ENCODE measurements around the gene KLHL1.

KLHL1 gene

DNA sequence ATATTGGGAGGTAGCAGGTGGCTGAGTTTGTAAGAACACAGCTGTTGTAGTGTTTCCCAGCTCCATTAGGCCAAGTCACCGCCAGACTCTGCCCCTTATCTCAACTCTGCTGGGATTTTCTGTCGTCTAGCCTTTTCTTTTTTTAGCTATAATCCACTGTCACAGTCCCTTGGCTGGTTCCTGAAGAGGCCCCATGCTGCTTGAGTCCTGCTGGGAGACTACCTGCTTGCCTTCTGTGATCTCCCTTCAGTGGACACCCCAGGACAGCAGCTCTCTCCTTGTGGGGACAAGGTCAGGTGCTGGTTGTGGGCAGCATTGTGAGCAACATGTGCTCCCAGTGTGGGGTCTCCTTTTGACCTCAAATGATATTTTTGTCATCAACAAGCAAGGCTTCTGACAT lies 195.6 kb downstream of the KLHL1 start:
- no peak overlapping the region for H3K27ac ChIP-seq (ENCODE audit: low read depth, low read length)
- no peaks in the 10 kb centered on the region for H3K27me3 ChIP-seq (ENCODE audit: insufficient read depth, low read length)
- H3K9ac ChIP-seq (ENCODE audit: low read length): no peak overlapping the region
- H4K12ac ChIP-seq (ENCODE audit: low read depth, low read length): no peak overlapping the region
- no peak overlapping the region for H4K91ac ChIP-seq (ENCODE audit: low read depth, low read length)
- H4K8ac ChIP-seq (ENCODE audit: low read depth, low read length): no peak overlapping the region
- no CpG with 5 or more reads among the region's 2 CpGs for WGBS (ENCODE audit: extremely low coverage, insufficient coverage, insufficient read length)
- no peak overlapping the region for H2BK120ac ChIP-seq (ENCODE audit: insufficient read depth, low read length, poor library complexity)
- H2AK5ac ChIP-seq (ENCODE audit: low read length): no peak overlapping the region
- no peak overlapping the region for H3K23ac ChIP-seq (ENCODE audit: low read length)
- no peaks in the 10 kb centered on the region for H3K9me3 ChIP-seq (ENCODE audit: insufficient read depth, low read depth, low read length)
- H3K4ac ChIP-seq (ENCODE audit: low read depth, low read length): no peak overlapping the region
- H3K36me3 ChIP-seq (ENCODE audit: control insufficient read depth in 1 of 2, insufficient read depth in 2 of 2, low read length in 2 of 2): no peaks in the 10 kb centered on the region
- no peak overlapping the region for H2AFZ ChIP-seq (ENCODE audit: insufficient read depth, low read length, poor library complexity)
- no peak for DNase-seq
- no peak overlapping the region for H2BK5ac ChIP-seq (ENCODE audit: low read depth, low read length, poor library complexity)
- H3K14ac ChIP-seq (ENCODE audit: low read length): no peak overlapping the region
- no peak overlapping the region for H2BK12ac ChIP-seq (ENCODE audit: low read length)
- H3K4me3 ChIP-seq (ENCODE audit: low read depth, low read length): no peak overlapping the region
- H3K18ac ChIP-seq (ENCODE audit: low read length): no peak overlapping the region
- no peaks in the 10 kb centered on the region for H3K79me1 ChIP-seq (ENCODE audit: low read length)
- no peaks in the 10 kb centered on the region for H3K4me1 ChIP-seq (ENCODE audit: control insufficient read depth in 1 of 2, insufficient read depth in 2 of 2, low read length in 2 of 2)
- H3K79me2 ChIP-seq (ENCODE audit: control insufficient read depth, insufficient read depth, low read length, poor library complexity): no peaks in the 10 kb centered on the region
- no peak overlapping the region for H3K4me2 ChIP-seq (ENCODE audit: low read length)

DNA sequence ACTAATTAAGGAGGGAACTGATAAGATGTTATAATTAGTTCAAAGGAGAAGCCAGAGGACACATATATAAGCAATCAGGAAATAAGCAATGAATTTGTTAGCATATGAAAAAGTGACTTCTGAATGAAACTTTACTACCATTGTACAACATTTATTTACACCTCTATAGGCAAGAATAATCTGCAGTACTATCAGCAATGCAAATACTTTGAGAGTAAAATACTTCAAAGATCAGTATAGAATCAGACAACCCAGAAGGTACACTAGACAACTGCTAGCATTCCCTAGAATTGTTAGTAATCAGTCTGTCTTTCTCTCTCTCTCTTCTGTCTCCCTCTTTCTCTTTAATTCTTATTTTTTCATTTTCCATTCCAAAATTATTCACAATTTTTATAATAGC lies 197.5 kb downstream of the KLHL1 start:
- H3K9ac ChIP-seq (ENCODE audit: low read length): no peak overlapping the region
- no peak overlapping the region for H3K14ac ChIP-seq (ENCODE audit: low read length)
- no peaks in the 10 kb centered on the region for H3K27me3 ChIP-seq (ENCODE audit: insufficient read depth, low read length)
- no peaks in the 10 kb centered on the region for H3K9me3 ChIP-seq (ENCODE audit: insufficient read depth, low read depth, low read length)
- no peak overlapping the region for H4K12ac ChIP-seq (ENCODE audit: low read depth, low read length)
- H3K23ac ChIP-seq (ENCODE audit: low read length): no peak overlapping the region
- H2BK120ac ChIP-seq (ENCODE audit: insufficient read depth, low read length, poor library complexity): no peak overlapping the region
- H3K79me1 ChIP-seq (ENCODE audit: low read length): no peaks in the 10 kb centered on the region
- H3K4me2 ChIP-seq (ENCODE audit: low read length): no peak overlapping the region
- H2BK5ac ChIP-seq (ENCODE audit: low read depth, low read length, poor library complexity): no peak overlapping the region
- no peak for DNase-seq
- H3K36me3 ChIP-seq (ENCODE audit: control insufficient read depth in 1 of 2, insufficient read depth in 2 of 2, low read length in 2 of 2): no peaks in the 10 kb centered on the region
- no peak overlapping the region for H3K4me3 ChIP-seq (ENCODE audit: low read depth, low read length)
- no peak overlapping the region for H2AFZ ChIP-seq (ENCODE audit: insufficient read depth, low read length, poor library complexity)
- H3K4ac ChIP-seq (ENCODE audit: low read depth, low read length): no peak overlapping the region
- H2AK5ac ChIP-seq (ENCODE audit: low read length): no peak overlapping the region
- H3K18ac ChIP-seq (ENCODE audit: low read length): no peak overlapping the region
- H3K27ac ChIP-seq (ENCODE audit: low read depth, low read length): no peak overlapping the region
- no peak overlapping the region for H2BK12ac ChIP-seq (ENCODE audit: low read length)
- H3K79me2 ChIP-seq (ENCODE audit: control insufficient read depth, insufficient read depth, low read length, poor library complexity): no peaks in the 10 kb centered on the region
- no peak overlapping the region for H4K91ac ChIP-seq (ENCODE audit: low read depth, low read length)
- no peak overlapping the region for H4K8ac ChIP-seq (ENCODE audit: low read depth, low read length)
- no peaks in the 10 kb centered on the region for H3K4me1 ChIP-seq (ENCODE audit: control insufficient read depth in 1 of 2, insufficient read depth in 2 of 2, low read length in 2 of 2)

DNA sequence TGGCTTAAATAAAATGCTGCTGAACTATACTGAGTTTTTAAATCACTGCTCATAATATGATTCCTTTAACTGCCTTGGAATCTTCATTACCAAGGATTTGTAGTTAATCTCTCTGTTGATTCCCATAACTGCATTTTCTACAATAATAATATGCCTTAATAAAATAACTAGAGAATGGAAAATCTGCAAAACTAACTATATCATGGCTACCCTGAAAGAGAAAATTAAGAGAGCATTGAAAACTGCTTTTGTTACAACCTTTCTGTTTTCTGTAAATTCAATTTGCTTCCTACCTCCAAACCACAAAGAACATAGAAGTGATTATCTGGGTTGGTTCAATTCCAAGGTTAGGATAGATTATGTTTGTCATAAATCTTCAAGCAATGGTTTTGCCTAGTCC lies 203.5 kb downstream of the KLHL1 start:
- no peak overlapping the region for H3K9ac ChIP-seq (ENCODE audit: low read length)
- no peaks in the 10 kb centered on the region for H3K27me3 ChIP-seq (ENCODE audit: insufficient read depth, low read length)
- no peaks in the 10 kb centered on the region for H3K9me3 ChIP-seq (ENCODE audit: insufficient read depth, low read depth, low read length)
- H3K79me1 ChIP-seq (ENCODE audit: low read length): no peaks in the 10 kb centered on the region
- no peaks in the 10 kb centered on the region for H3K36me3 ChIP-seq (ENCODE audit: control insufficient read depth in 1 of 2, insufficient read depth in 2 of 2, low read length in 2 of 2)
- no peak overlapping the region for H2BK5ac ChIP-seq (ENCODE audit: low read depth, low read length, poor library complexity)
- H3K79me2 ChIP-seq (ENCODE audit: control insufficient read depth, insufficient read depth, low read length, poor library complexity): no peaks in the 10 kb centered on the region
- H3K4me1 ChIP-seq (ENCODE audit: control insufficient read depth in 1 of 2, insufficient read depth in 2 of 2, low read length in 2 of 2): no peaks in the 10 kb centered on the region
- no peak overlapping the region for H2AFZ ChIP-seq (ENCODE audit: insufficient read depth, low read length, poor library complexity)
- no peak overlapping the region for H2BK12ac ChIP-seq (ENCODE audit: low read length)
- no peak overlapping the region for H4K12ac ChIP-seq (ENCODE audit: low read depth, low read length)
- no peak overlapping the region for H3K14ac ChIP-seq (ENCODE audit: low read length)
- H4K8ac ChIP-seq (ENCODE audit: low read depth, low read length): no peak overlapping the region
- H4K91ac ChIP-seq (ENCODE audit: low read depth, low read length): no peak overlapping the region
- H3K4ac ChIP-seq (ENCODE audit: low read depth, low read length): no peak overlapping the region
- H3K27ac ChIP-seq (ENCODE audit: low read depth, low read length): no peak overlapping the region
- no peak overlapping the region for H2AK5ac ChIP-seq (ENCODE audit: low read length)
- no peak overlapping the region for H2BK120ac ChIP-seq (ENCODE audit: insufficient read depth, low read length, poor library complexity)
- no peak overlapping the region for H3K4me2 ChIP-seq (ENCODE audit: low read length)
- no peak for DNase-seq
- H3K23ac ChIP-seq (ENCODE audit: low read length): no peak overlapping the region
- H3K18ac ChIP-seq (ENCODE audit: low read length): no peak overlapping the region
- H3K4me3 ChIP-seq (ENCODE audit: low read depth, low read length): no peak overlapping the region

DNA sequence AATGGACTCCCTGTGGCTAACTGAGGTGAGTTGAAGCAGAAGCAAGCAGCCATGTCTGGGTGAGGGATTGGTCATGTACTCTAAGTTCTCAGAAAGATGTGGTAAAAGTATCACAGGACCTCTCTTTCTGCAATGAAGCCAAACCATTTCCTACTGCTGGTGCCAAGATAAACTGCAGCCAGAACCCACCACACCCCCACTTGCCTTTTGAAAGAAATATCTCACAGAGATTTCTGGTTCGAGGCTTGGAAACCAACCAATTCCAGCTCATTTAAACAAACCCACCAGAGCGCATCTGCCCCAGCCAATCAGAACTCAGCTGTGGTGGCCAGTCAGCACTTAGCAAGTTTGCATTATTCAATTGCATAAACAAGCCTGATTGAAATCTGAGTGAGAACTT lies 205.2 kb downstream of the KLHL1 start:
- no peaks in the 10 kb centered on the region for H3K36me3 ChIP-seq (ENCODE audit: control insufficient read depth in 1 of 2, insufficient read depth in 2 of 2, low read length in 2 of 2)
- no peak for DNase-seq
- H3K9ac ChIP-seq (ENCODE audit: low read length): no peak overlapping the region
- H2AK5ac ChIP-seq (ENCODE audit: low read length): no peak overlapping the region
- no peak overlapping the region for H3K4me2 ChIP-seq (ENCODE audit: low read length)
- H3K79me2 ChIP-seq (ENCODE audit: control insufficient read depth, insufficient read depth, low read length, poor library complexity): no peaks in the 10 kb centered on the region
- no CpG with 5 or more reads among the region's 2 CpGs for WGBS (ENCODE audit: extremely low coverage, insufficient coverage, insufficient read length)
- H3K14ac ChIP-seq (ENCODE audit: low read length): no peak overlapping the region
- no peak overlapping the region for H3K4me3 ChIP-seq (ENCODE audit: low read depth, low read length)
- no peak overlapping the region for H3K27ac ChIP-seq (ENCODE audit: low read depth, low read length)
- H3K23ac ChIP-seq (ENCODE audit: low read length): no peak overlapping the region
- no peaks in the 10 kb centered on the region for H3K4me1 ChIP-seq (ENCODE audit: control insufficient read depth in 1 of 2, insufficient read depth in 2 of 2, low read length in 2 of 2)
- no peak overlapping the region for H2BK120ac ChIP-seq (ENCODE audit: insufficient read depth, low read length, poor library complexity)
- no peak overlapping the region for H2BK5ac ChIP-seq (ENCODE audit: low read depth, low read length, poor library complexity)
- H3K9me3 ChIP-seq (ENCODE audit: insufficient read depth, low read depth, low read length): no peaks in the 10 kb centered on the region
- H3K79me1 ChIP-seq (ENCODE audit: low read length): no peaks in the 10 kb centered on the region
- H2BK12ac ChIP-seq (ENCODE audit: low read length): no peak overlapping the region
- H3K4ac ChIP-seq (ENCODE audit: low read depth, low read length): no peak overlapping the region
- no peak overlapping the region for H2AFZ ChIP-seq (ENCODE audit: insufficient read depth, low read length, poor library complexity)
- no peak overlapping the region for H4K12ac ChIP-seq (ENCODE audit: low read depth, low read length)
- no peak overlapping the region for H4K8ac ChIP-seq (ENCODE audit: low read depth, low read length)
- no peak overlapping the region for H4K91ac ChIP-seq (ENCODE audit: low read depth, low read length)
- no peaks in the 10 kb centered on the region for H3K27me3 ChIP-seq (ENCODE audit: insufficient read depth, low read length)
- H3K18ac ChIP-seq (ENCODE audit: low read length): no peak overlapping the region

DNA sequence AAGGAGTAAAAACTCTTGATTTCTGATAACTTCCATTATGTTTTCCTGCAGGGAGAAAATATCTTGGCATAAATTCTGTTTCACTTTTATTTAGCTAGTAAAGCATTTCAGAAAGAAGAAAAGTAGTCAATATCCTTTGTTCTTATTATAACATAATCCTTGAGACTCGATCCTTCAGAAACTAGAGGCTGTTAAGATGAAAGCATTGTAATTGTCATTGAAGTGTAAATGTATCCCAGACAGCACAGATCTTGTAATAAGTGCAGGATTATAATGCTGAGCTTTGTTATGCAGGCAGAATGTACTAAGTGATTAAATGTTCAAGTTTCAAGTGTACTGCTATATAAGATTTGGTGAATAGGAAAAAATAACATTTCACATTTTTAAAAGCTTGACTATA lies 225.8 kb downstream of the KLHL1 start:
- Histone ChIP-seq H3K4me3 (ENCODE audit: low read depth, low read length) (no peak overlapping the region), H3K23ac (ENCODE audit: low read length) (no peak overlapping the region), H3K4me2 (ENCODE audit: low read length) (no peak overlapping the region), H2AK5ac (ENCODE audit: low read length) (no peak overlapping the region), H2AFZ (ENCODE audit: insufficient read depth, low read length, poor library complexity) (no peak overlapping the region), H2BK12ac (ENCODE audit: low read length) (no peak overlapping the region), H4K91ac (ENCODE audit: low read depth, low read length) (no peak overlapping the region), H3K9me3 (ENCODE audit: insufficient read depth, low read depth, low read length) (no peaks in the 10 kb centered on the region), H3K27me3 (ENCODE audit: insufficient read depth, low read length) (no peaks in the 10 kb centered on the region), H4K12ac (ENCODE audit: low read depth, low read length) (no peak overlapping the region), H3K79me2 (ENCODE audit: control insufficient read depth, insufficient read depth, low read length, poor library complexity) (no peaks in the 10 kb centered on the region), H3K27ac (ENCODE audit: low read depth, low read length) (no peak overlapping the region), H3K4ac (ENCODE audit: low read depth, low read length) (no peak overlapping the region), H3K18ac (ENCODE audit: low read length) (no peak overlapping the region), H3K4me1 (ENCODE audit: control insufficient read depth in 1 of 2, insufficient read depth in 2 of 2, low read length in 2 of 2) (no peaks in the 10 kb centered on the region), H3K9ac (ENCODE audit: low read length) (no peak overlapping the region), H3K14ac (ENCODE audit: low read length) (no peak overlapping the region), H2BK5ac (ENCODE audit: low read depth, low read length, poor library complexity) (no peak overlapping the region), H3K79me1 (ENCODE audit: low read length) (no peaks in the 10 kb centered on the region), H2BK120ac (ENCODE audit: insufficient read depth, low read length, poor library complexity) (no peak overlapping the region), H4K8ac (ENCODE audit: low read depth, low read length) (no peak overlapping the region), H3K36me3 (ENCODE audit: control insufficient read depth in 1 of 2, insufficient read depth in 2 of 2, low read length in 2 of 2) (no peaks in the 10 kb centered on the region)
- no CpG with 5 or more reads among the region's 1 CpG for WGBS (ENCODE audit: extremely low coverage, insufficient coverage, insufficient read length)
- no peak for DNase-seq

Data from trophoblast cell (in vitro differentiated cells and primary cell).